KMS-11 (cell line): ENCODE data around the gene CTU2.
A peak's percentile ranks its signal among the peaks of the same experiment; 100 is the strongest.

Source experiments
- H2AFZ ChIP-seq: fragments of 200-600 bp; sonication (generic); 2 replicates; pipeline ENCODE4 v1.6.1; 2016; ENCODE audit warnings: antibody characterized with exemption, mixed run types, low read depth
- H3K27ac ChIP-seq: fragments of 200-600 bp; sonication (generic); 2 replicates; pipeline ENCODE4 v1.6.1; 2016; ENCODE audit warnings: mild to moderate bottlenecking, mixed run types
- H3K27me3 ChIP-seq: fragments of 200-600 bp; sonication (generic); 2 replicates; pipeline ENCODE4 v1.6.1; 2017; ENCODE audit warnings: mild to moderate bottlenecking, low read depth, mixed run types, moderate library complexity; ENCODE audit not compliant: insufficient read depth
- H3K36me3 ChIP-seq: fragments of 200-600 bp; sonication (generic); 2 replicates; pipeline ENCODE4 v1.6.1; 2017; ENCODE audit warnings: mild to moderate bottlenecking, mixed run types; ENCODE audit not compliant: insufficient read depth
- H3K4me1 ChIP-seq: fragments of 200-600 bp; sonication (generic); 2 replicates; pipeline ENCODE4 v1.6.1; 2016; ENCODE audit warnings: mild to moderate bottlenecking, low read depth, mixed run types; ENCODE audit not compliant: poor library complexity, severe bottlenecking
- H3K4me2 ChIP-seq: fragments of 200-600 bp; sonication (generic); 2 replicates; pipeline ENCODE4 v1.7.0; 2016; ENCODE audit warnings: mild to moderate bottlenecking, mixed run types
- H3K4me3 ChIP-seq: fragments of 200-600 bp; sonication (generic); IDR thresholded peaks from 2 replicates; pipeline ENCODE4 v1.6.1; 2017; ENCODE audit warnings: low read depth, low read length, mixed read lengths; ENCODE audit not compliant: insufficient read depth
- H3K79me2 ChIP-seq: fragments of 200-600 bp; sonication (generic); 2 replicates; pipeline ENCODE4 v1.6.1; 2016; ENCODE audit warnings: low read depth, mixed run types; ENCODE audit not compliant: insufficient read depth
- H3K9ac ChIP-seq: fragments of 200-600 bp; sonication (generic); 2 replicates; pipeline ENCODE4 v1.6.1; 2016; ENCODE audit warnings: mild to moderate bottlenecking, mixed run types
- H4K20me1 ChIP-seq: fragments of 200-600 bp; sonication (generic); 2 replicates; pipeline ENCODE4 v1.6.1; 2016; ENCODE audit warnings: mild to moderate bottlenecking, mixed run types; ENCODE audit not compliant: insufficient read depth
- CTCF ChIP-seq: fragments of 200-600 bp; sonication (generic); conservative IDR thresholded peaks from 2 replicates; pipeline ENCODE4 v1.6.1; 2017; ENCODE audit warnings: low read depth, mild to moderate bottlenecking, antibody characterized with exemption, low read length, moderate library complexity, mixed read lengths

CTU2 gene

GRCh38 chr16:88700322-88700635, 6.0 kb upstream of the CTU2 start:
- H3K36me3 ChIP-seq: no peaks in the 10 kb centered on the region
- peaks cover 25% of the 10 kb centered on the region for H3K4me1 ChIP-seq
- H2AFZ ChIP-seq: no peak overlapping the region
- H3K4me2 ChIP-seq: peak overlapping the region; percentile 88; the same call in 1 of the 2 replicates
- no peak overlapping the region for H3K4me3 ChIP-seq
- H3K27me3 ChIP-seq: no peaks in the 10 kb centered on the region
- no peak for TF ChIP-seq CTCF
- no peak overlapping the region for H3K9ac ChIP-seq
- no peak overlapping the region for H3K27ac ChIP-seq
- no peaks in the 10 kb centered on the region for H4K20me1 ChIP-seq
- H3K79me2 ChIP-seq: 0 out of 2 replicates have a peak, but pooled peaks cover 11% of the 10 kb centered on the region

GRCh38 chr16:88700636-88701482, 5.4 kb upstream of the CTU2 start:
- Histone ChIP-seq H3K4me1 (peaks cover 29% of the 10 kb centered on the region), H3K9ac (0 out of 2 replicates have a peak overlapping the region, but pooled peaks have one; percentile 18), H4K20me1 (no peaks in the 10 kb centered on the region), H3K27ac (0 out of 2 replicates have a peak overlapping the region, but pooled peaks have one; percentile 24), H3K27me3 (no peaks in the 10 kb centered on the region), H3K4me2 (peak overlapping the region; percentile 88), H3K4me3 (no peak overlapping the region), H2AFZ (peak overlapping the region; percentile 24; the same call in 1 of the 2 replicates), H3K79me2 (0 out of 2 replicates have a peak, but pooled peaks cover 15% of the 10 kb centered on the region), H3K36me3 (no peaks in the 10 kb centered on the region)
- TF ChIP-seq CTCF: no peak

- H2AFZ ChIP-seq: no peak overlapping the region
- no peak overlapping the region for H3K27ac ChIP-seq
- H3K4me3 ChIP-seq: no peak overlapping the region
- 0 out of 2 replicates have a peak, but pooled peaks cover 15% of the 10 kb centered on the region for H3K79me2 ChIP-seq
- no peaks in the 10 kb centered on the region for H4K20me1 ChIP-seq
- H3K4me2 ChIP-seq: peak overlapping the region; percentile 88
- H3K36me3 ChIP-seq: no peaks in the 10 kb centered on the region
- no peak for TF ChIP-seq CTCF
- no peaks in the 10 kb centered on the region for H3K27me3 ChIP-seq
- H3K4me1 ChIP-seq: peaks cover 29% of the 10 kb centered on the region
- no peak overlapping the region for H3K9ac ChIP-seq
Measured at GRCh38 chr16:88701581-88702370, 4.5 kb upstream of the CTU2 start.

GRCh38 chr16:88702371-88703210, 3.7 kb upstream of the CTU2 start:
- Histone ChIP-seq H3K36me3 (no peaks in the 10 kb centered on the region), H3K4me3 (no peak overlapping the region), H3K79me2 (peaks cover 17% of the 10 kb centered on the region; the same call in 1 of the 2 replicates), H3K27ac (no peak overlapping the region), H3K4me1 (peaks cover 32% of the 10 kb centered on the region), H4K20me1 (no peaks in the 10 kb centered on the region), H3K9ac (no peak overlapping the region), H3K4me2 (no peak overlapping the region), H3K27me3 (no peaks in the 10 kb centered on the region), H2AFZ (no peak overlapping the region)
- no peak for TF ChIP-seq CTCF
